HCT116 (cell line): ENCODE measurements around the gene FBN1. TPM values are rescaled to one million over a fixed set of nuclear protein-coding genes. Genes with fewer than 3 reads are reported as not detected.

Experiments
- ATAC-seq: fragments of 200-7000 bp; cut with Tn5 transposase; 2 replicates; pipeline ENCODE4 v1.9.1; 2020; ENCODE audit warnings: mild to moderate bottlenecking, moderate library complexity
- BruUV-seq: library from RNA; stranded (reverse); fragments of 400-500 nt; replicated peaks from 2 replicates; lab custom pipeline; 2021; lab: Mats Ljungman, UMichigan
- CTCF ChIA-PET: fragments of 300-600 bp; sonication (Branson Sonifier 250); formaldehyde crosslinking; loops from one replicate; lab custom pipeline; 2021; ENCODE audit warnings: antibody characterized with exemption; lab: Charles Lee
- POLR2A ChIA-PET: fragments of 300-600, 350-600 bp; sonication (Branson Sonifier 250); formaldehyde crosslinking; loops from one replicate; lab custom pipeline; 2021; ENCODE audit warnings: antibody characterized with exemption; lab: Charles Lee
- RAD21 ChIA-PET, 2 experiments: fragments of 300-600 bp; sonication (Branson Sonifier 250); formaldehyde crosslinking; loops; one replicate each; lab custom pipeline; 2023; ENCODE audit warnings: low total read pairs in 2 of 2; ENCODE audit not compliant: uncharacterized antibody in 2 of 2, unreplicated experiment in 2 of 2, low non-redundant PET in 1 of 2; lab: Charles Lee
- DNase-seq: peaks from one replicate; pipeline ENCODE4 v3.0.0-alpha.2; 2010; ENCODE audit warnings: low read depth, low spot score
- H2AFZ ChIP-seq: fragments of 200-600 bp; shearing (Covaris generic), sonication (generic); 2 replicates; pipeline ENCODE4 v1.6.1; 2017; ENCODE audit warnings: low read depth, mixed run types, mixed read lengths, antibody characterized with exemption, low read length; ENCODE audit not compliant: poor library complexity, severe bottlenecking
- H3K27ac ChIP-seq: 2 replicates; pipeline ENCODE4 v1.5.1; 2012; ENCODE audit warnings: low read depth, low read length
- H3K27me3 ChIP-seq: fragments of 200-600 bp; sonication (generic); 2 replicates; pipeline ENCODE4 v1.6.1; 2016; ENCODE audit warnings: mixed run types, low read length, mixed read lengths; ENCODE audit not compliant: insufficient read depth
- H3K36me3 ChIP-seq, 2 experiments: fragments of 200-500 bp in 1 of 2; fragments of 200-600 bp in 1 of 2; sonication (Bioruptor generic) in 1 of 2; sonication (generic) in 1 of 2; 2 replicates each; pipeline versions ENCODE4 v1.5.1 to v1.6.1; 2014 to 2016; ENCODE audit warnings: low read length in 2 of 2, inconsistent platforms in 1 of 2, mixed read lengths in 1 of 2, mixed run types in 1 of 2; ENCODE audit not compliant: insufficient read depth in 2 of 2, control insufficient read depth in 1 of 2
- H3K4me1 ChIP-seq, 2 experiments: fragments of 200-600 bp in 1 of 2; sonication (generic) in 1 of 2; 2 replicates each; pipeline versions ENCODE4 v1.5.1 to v1.6.1; 2012 to 2017; ENCODE audit warnings: low read length in 2 of 2, inconsistent platforms in 1 of 2, mild to moderate bottlenecking in 1 of 2, mixed read lengths in 1 of 2, mixed run types in 1 of 2, moderate library complexity in 1 of 2; ENCODE audit not compliant: insufficient read depth in 2 of 2, control insufficient read depth in 1 of 2
- H3K4me2 ChIP-seq: fragments of 200-600 bp; sonication (generic); 2 replicates; pipeline ENCODE4 v1.6.1; 2017; ENCODE audit warnings: mixed run types, low read length, mixed read lengths
- H3K4me3 ChIP-seq, 2 experiments: fragments of 200-600 bp in 1 of 2; sonication (generic) in 1 of 2; replicated peaks in 1 of 2; 2 replicates each; pipeline ENCODE4 v1.5.1; 2011 to 2016; ENCODE audit warnings: low read length in 2 of 2, control low read depth in 1 of 2, low read depth in 1 of 2, mild to moderate bottlenecking in 1 of 2, mixed read lengths in 1 of 2, mixed run types in 1 of 2
- H3K79me2 ChIP-seq: fragments of 200-600 bp; sonication (generic); 2 replicates; pipeline ENCODE4 v1.6.1; 2017; ENCODE audit warnings: mild to moderate bottlenecking, mixed run types, low read length, moderate library complexity, mixed read lengths; ENCODE audit not compliant: insufficient read depth
- H3K9ac ChIP-seq: fragments of 200-600 bp; sonication (generic); 2 replicates; pipeline ENCODE4 v1.6.1; 2016; ENCODE audit warnings: low read length, mixed read lengths
- H3K9me2 ChIP-seq: fragments of 200-600 bp; sonication (generic), shearing (Covaris generic); 2 replicates; pipeline ENCODE4 v1.6.1; 2017; ENCODE audit warnings: mixed run types, mild to moderate bottlenecking, moderate library complexity; ENCODE audit not compliant: insufficient read depth
- H3K9me3 ChIP-seq, 2 experiments: fragments of 200-500 bp in 1 of 2; fragments of 200-600 bp in 1 of 2; sonication (Bioruptor generic) in 1 of 2; sonication (generic) in 1 of 2; 2 replicates each; pipeline ENCODE4 v1.6.1; 2014 to 2017; ENCODE audit warnings: low read length in 2 of 2, mixed read lengths in 2 of 2, inconsistent platforms in 1 of 2, low read depth in 1 of 2, mild to moderate bottlenecking in 1 of 2, mixed run types in 1 of 2, moderate library complexity in 1 of 2; ENCODE audit not compliant: control insufficient read depth in 1 of 2, insufficient read depth in 1 of 2
- H4K20me1 ChIP-seq: fragments of 200-600 bp; sonication (generic), shearing (Covaris generic); 2 replicates; pipeline ENCODE4 v1.6.1; 2017; ENCODE audit warnings: mixed run types, mild to moderate bottlenecking, moderate library complexity; ENCODE audit not compliant: insufficient read depth
- ELF1 ChIP-seq: IDR thresholded peaks from 2 replicates; pipeline ENCODE4 v1.6.1; 2012; ENCODE audit warnings: low read depth, borderline replicate concordance
- EZH2 ChIP-seq: fragments of 200-600 bp; sonication (generic); IDR thresholded peaks from 2 replicates; pipeline ENCODE4 v1.6.1; 2017; ENCODE audit warnings: antibody characterized with exemption, mixed run types
- JUND ChIP-seq: IDR thresholded peaks from 2 replicates; pipeline ENCODE4 v1.6.1; 2012
- intact Hi-C: fragments of 100-400 bp; cut with micrococcal nuclease; formaldehyde crosslinking; loops from 2 replicates; pipeline ENCODE4 v1.10.0; 2022
- total RNA-seq: library from RNA; stranded (reverse); gene quantifications from one replicate; pipeline ENCODE4 v1.2.1, GENCODE V29; 2021; ENCODE audit not compliant: unreplicated experiment
- TF ChIP-seq, protein P1 (sequence below), 3 experiments: fragments of 200-600 bp in 1 of 3; sonication (generic) in 1 of 3; IDR thresholded peaks in 2 of 3; conservative IDR thresholded peaks in 1 of 3; 2 replicates each; pipeline ENCODE4 v1.5.1; 2012 to 2017; ENCODE audit warnings: low read depth in 2 of 3, low read length in 2 of 3, antibody characterized with exemption in 1 of 3, borderline replicate concordance in 1 of 3, control low read depth in 1 of 3, mild to moderate bottlenecking in 1 of 3, mixed read lengths in 1 of 3, mixed run types in 1 of 3, moderate library complexity in 1 of 3; ENCODE audit not compliant: insufficient read depth in 1 of 3
- TF ChIP-seq, protein P2 (sequence below): IDR thresholded peaks from 2 replicates; pipeline ENCODE4 v1.6.1; 2012; ENCODE audit warnings: low read depth

Gene FBN1
- total RNA-seq, 1 experiment from 2014 or later: 1.7 TPM

DNA sequence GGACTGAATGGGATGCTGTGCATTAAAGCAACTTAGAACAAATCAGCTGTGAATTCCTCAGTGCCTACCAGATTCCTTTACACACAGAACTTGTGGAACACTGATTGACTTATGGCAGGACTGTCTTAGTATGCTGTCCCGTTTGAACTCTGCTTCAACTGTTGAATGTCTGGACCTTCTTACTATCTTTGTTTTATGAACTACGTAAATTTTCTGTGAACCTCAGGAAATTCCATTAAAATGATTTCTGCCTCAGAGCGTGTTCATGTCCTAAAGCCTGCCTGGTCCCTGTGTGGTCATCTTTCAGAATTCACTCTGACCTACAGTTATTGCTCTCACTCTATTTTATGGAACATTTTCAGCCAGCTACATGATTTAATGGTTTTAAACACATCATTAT lies 29.4 kb upstream of the FBN1 start:
- RAD21 ChIA-PET: no interaction called here
- Histone ChIP-seq H3K27ac (no peak overlapping the region), H3K36me3 (no peaks in the 10 kb centered on the region), H3K4me1 (no peaks in the 10 kb centered on the region), H3K4me3 (no peak overlapping the region), H3K9me3 (no peaks in the 10 kb centered on the region), H3K9ac (no peak overlapping the region), H3K9me2 (no peaks in the 10 kb centered on the region), H3K4me2 (no peak overlapping the region), H3K79me2 (no peaks in the 10 kb centered on the region), H2AFZ (no peak overlapping the region), H3K27me3 (no peaks in the 10 kb centered on the region), H4K20me1 (no peaks in the 10 kb centered on the region)
- no peak for DNase-seq
- BruUV-seq: no TSS peak
- no peak for ATAC-seq
- POLR2A ChIA-PET: no interaction called here
- intact Hi-C loops: no loop called here
- CTCF ChIA-PET: no interaction called here
- TF ChIP-seq, protein P1, sequence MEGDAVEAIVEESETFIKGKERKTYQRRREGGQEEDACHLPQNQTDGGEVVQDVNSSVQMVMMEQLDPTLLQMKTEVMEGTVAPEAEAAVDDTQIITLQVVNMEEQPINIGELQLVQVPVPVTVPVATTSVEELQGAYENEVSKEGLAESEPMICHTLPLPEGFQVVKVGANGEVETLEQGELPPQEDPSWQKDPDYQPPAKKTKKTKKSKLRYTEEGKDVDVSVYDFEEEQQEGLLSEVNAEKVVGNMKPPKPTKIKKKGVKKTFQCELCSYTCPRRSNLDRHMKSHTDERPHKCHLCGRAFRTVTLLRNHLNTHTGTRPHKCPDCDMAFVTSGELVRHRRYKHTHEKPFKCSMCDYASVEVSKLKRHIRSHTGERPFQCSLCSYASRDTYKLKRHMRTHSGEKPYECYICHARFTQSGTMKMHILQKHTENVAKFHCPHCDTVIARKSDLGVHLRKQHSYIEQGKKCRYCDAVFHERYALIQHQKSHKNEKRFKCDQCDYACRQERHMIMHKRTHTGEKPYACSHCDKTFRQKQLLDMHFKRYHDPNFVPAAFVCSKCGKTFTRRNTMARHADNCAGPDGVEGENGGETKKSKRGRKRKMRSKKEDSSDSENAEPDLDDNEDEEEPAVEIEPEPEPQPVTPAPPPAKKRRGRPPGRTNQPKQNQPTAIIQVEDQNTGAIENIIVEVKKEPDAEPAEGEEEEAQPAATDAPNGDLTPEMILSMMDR (IDR thresholded peaks at IDR 0.05 in 2 of 3, conservative IDR thresholded peaks at IDR 0.05 in 1 of 3; ENCODE audit: borderline replicate concordance in 1 of 3, insufficient read depth in 1 of 3, low read depth in 2 of 3, low read length in 2 of 3): no peak
- TF ChIP-seq ELF1 (no peak), JUND (no peak), EZH2 (no peak)
- TF ChIP-seq, protein P2, sequence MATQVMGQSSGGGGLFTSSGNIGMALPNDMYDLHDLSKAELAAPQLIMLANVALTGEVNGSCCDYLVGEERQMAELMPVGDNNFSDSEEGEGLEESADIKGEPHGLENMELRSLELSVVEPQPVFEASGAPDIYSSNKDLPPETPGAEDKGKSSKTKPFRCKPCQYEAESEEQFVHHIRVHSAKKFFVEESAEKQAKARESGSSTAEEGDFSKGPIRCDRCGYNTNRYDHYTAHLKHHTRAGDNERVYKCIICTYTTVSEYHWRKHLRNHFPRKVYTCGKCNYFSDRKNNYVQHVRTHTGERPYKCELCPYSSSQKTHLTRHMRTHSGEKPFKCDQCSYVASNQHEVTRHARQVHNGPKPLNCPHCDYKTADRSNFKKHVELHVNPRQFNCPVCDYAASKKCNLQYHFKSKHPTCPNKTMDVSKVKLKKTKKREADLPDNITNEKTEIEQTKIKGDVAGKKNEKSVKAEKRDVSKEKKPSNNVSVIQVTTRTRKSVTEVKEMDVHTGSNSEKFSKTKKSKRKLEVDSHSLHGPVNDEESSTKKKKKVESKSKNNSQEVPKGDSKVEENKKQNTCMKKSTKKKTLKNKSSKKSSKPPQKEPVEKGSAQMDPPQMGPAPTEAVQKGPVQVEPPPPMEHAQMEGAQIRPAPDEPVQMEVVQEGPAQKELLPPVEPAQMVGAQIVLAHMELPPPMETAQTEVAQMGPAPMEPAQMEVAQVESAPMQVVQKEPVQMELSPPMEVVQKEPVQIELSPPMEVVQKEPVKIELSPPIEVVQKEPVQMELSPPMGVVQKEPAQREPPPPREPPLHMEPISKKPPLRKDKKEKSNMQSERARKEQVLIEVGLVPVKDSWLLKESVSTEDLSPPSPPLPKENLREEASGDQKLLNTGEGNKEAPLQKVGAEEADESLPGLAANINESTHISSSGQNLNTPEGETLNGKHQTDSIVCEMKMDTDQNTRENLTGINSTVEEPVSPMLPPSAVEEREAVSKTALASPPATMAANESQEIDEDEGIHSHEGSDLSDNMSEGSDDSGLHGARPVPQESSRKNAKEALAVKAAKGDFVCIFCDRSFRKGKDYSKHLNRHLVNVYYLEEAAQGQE: no peak
